ENCODE results near the gene TREML4. TPM values are rescaled to one million over a fixed set of nuclear protein-coding genes. Genes with fewer than 3 reads are reported as not detected.

TREML4 gene
- total RNA-seq, 2 donors from 2014 or later: not detected

GRCh38 chr6:41256383-41256782 is 28.2 kb downstream of the TREML4 start:
- Histone ChIP-seq H3K36me3 (no peaks in the 10 kb centered on the region), H3K27me3 (no peaks in the 10 kb centered on the region), H3K9ac (ENCODE audit: low read depth in 2 of 2, low read length in 2 of 2) (no peak overlapping the region), H3K4me1 (no peaks in the 10 kb centered on the region), H3K4me3 (no peak overlapping the region), H3K9me3 (no peaks in the 10 kb centered on the region), H3K27ac (no peak overlapping the region)
- intact Hi-C loops (cut with DNase I): no loop called here
- no peak for TF ChIP-seq CTCF (IDR thresholded peaks at IDR 0.05)
- no peak for DNase-seq

- H3K9ac ChIP-seq (ENCODE audit: low read depth in 2 of 2, low read length in 2 of 2): no peak overlapping the region
- H3K9me3 ChIP-seq: no peaks in the 10 kb centered on the region
- no peaks in the 10 kb centered on the region for H3K27me3 ChIP-seq
- H3K4me3 ChIP-seq: no peak overlapping the region
- no peak for TF ChIP-seq CTCF (IDR thresholded peaks at IDR 0.05)
- H3K4me1 ChIP-seq: no peaks in the 10 kb centered on the region
- no peaks in the 10 kb centered on the region for H3K36me3 ChIP-seq
- no peak overlapping the region for H3K27ac ChIP-seq
- DNase-seq: no peak
- intact Hi-C loops (cut with DNase I): no loop called here
These were observed 29.4 kb downstream of the TREML4 start for GRCh38 chr6:41257369-41258195.

- DNase-seq: no peak
- Histone ChIP-seq H3K27me3 (no peaks in the 10 kb centered on the region), H3K9ac (ENCODE audit: low read depth in 2 of 2, low read length in 2 of 2) (no peak overlapping the region), H3K9me3 (no peaks in the 10 kb centered on the region), H3K4me3 (no peak overlapping the region), H3K36me3 (no peaks in the 10 kb centered on the region), H3K27ac (no peak overlapping the region), H3K4me1 (no peaks in the 10 kb centered on the region)
- intact Hi-C loops (cut with DNase I): no loop called here
- TF ChIP-seq CTCF (IDR thresholded peaks at IDR 0.05): no peak
These were observed 30.0 kb downstream of the TREML4 start for GRCh38 chr6:41258196-41258493.

- intact Hi-C loops (cut with DNase I): no loop called here
These were observed 34.3 kb downstream of the TREML4 start for GRCh38 chr6:41262401-41262800.

GRCh38 chr6:41263267-41263666 is 35.1 kb downstream of the TREML4 start:
- Histone ChIP-seq H3K9ac (ENCODE audit: low read depth in 2 of 2, low read length in 2 of 2) (no peak overlapping the region), H3K27me3 (no peaks in the 10 kb centered on the region), H3K4me1 (no peaks in the 10 kb centered on the region), H3K4me3 (no peak overlapping the region), H3K36me3 (no peaks in the 10 kb centered on the region), H3K27ac (no peak overlapping the region), H3K9me3 (no peaks in the 10 kb centered on the region)
- DNase-seq: no peak
- TF ChIP-seq CTCF (IDR thresholded peaks at IDR 0.05): no peak
- intact Hi-C loops (cut with DNase I): no loop called here

More at GRCh38 chr6:41262401-41262800, 34.3 kb downstream of the TREML4 start:
- DNase-seq: no peak
- no peaks in the 10 kb centered on the region for H3K27me3 ChIP-seq
- H3K9me3 ChIP-seq: no peaks in the 10 kb centered on the region
- no peak overlapping the region for H3K4me3 ChIP-seq
- no peak overlapping the region for H3K9ac ChIP-seq (ENCODE audit: low read depth in 2 of 2, low read length in 2 of 2)
- no peaks in the 10 kb centered on the region for H3K36me3 ChIP-seq
- H3K4me1 ChIP-seq: no peaks in the 10 kb centered on the region
- no peak overlapping the region for H3K27ac ChIP-seq
- no peak for TF ChIP-seq CTCF (IDR thresholded peaks at IDR 0.05)

Data from colonic mucosa (tissue), 4 donors.